Vagina (tissue), 2 donors: ENCODE results near the gene TPSB2. TPM values are rescaled to one million over a fixed set of nuclear protein-coding genes. Genes with fewer than 3 reads are reported as not detected.

Source experiments
- DNase-seq, 2 donors: peaks; one replicate each; pipeline ENCODE4 v3.0.0-alpha.2; 2017; ENCODE audit errors: extremely low spot score in 2 of 2
- H3K27ac ChIP-seq: fragments of 200-600 bp; sonication (generic); one replicate; pipeline ENCODE4 v1.5.1; 2019
- H3K27me3 ChIP-seq: fragments of 200-600 bp; sonication (generic); one replicate; pipeline ENCODE4 v1.5.1; 2019
- H3K36me3 ChIP-seq, 2 donors: fragments of 200-600 bp; sonication (generic); one replicate each; pipeline ENCODE4 v1.5.1; 2017 to 2019
- H3K4me1 ChIP-seq: fragments of 200-600 bp; sonication (generic); one replicate; pipeline ENCODE4 v1.5.1; 2019
- H3K4me3 ChIP-seq, 2 donors: fragments of 200-600 bp; sonication (generic); 1 replicate in 1 of 2; 2 replicates in 1 of 2; pipeline ENCODE4 v1.5.1; 2016 to 2019
- H3K9me3 ChIP-seq: fragments of 200-600 bp; sonication (generic); one replicate; pipeline ENCODE4 v1.5.1; 2019
- POLR2A ChIP-seq, 2 donors: fragments of 450-650 bp; IDR thresholded peaks; one replicate each; pipeline ENCODE4 v1.6.1; 2017; ENCODE audit warnings: antibody characterized with exemption in 2 of 2, mild to moderate bottlenecking in 2 of 2, moderate library complexity in 2 of 2
- POLR2AphosphoS5 ChIP-seq, 2 donors: sonication (generic); formaldehyde crosslinking; IDR thresholded peaks; one replicate each; pipeline ENCODE4 v1.9.0; 2017; ENCODE audit warnings: antibody characterized with exemption in 2 of 2, mild to moderate bottlenecking in 2 of 2, low read depth in 1 of 2; ENCODE audit not compliant: insufficient read depth in 1 of 2
- intact Hi-C: fragments of 100-400 bp; cut with DNase I; formaldehyde crosslinking; loops from one replicate; pipeline ENCODE4 v1.15.1; 2023
- total RNA-seq: library from RNA; depleted of rRNA; stranded (reverse); fragments of >200 nt; gene quantifications from one replicate; pipeline ENCODE4 v1.2.3, GENCODE V29; 2016
- TF ChIP-seq, protein P1 (sequence below), 3 experiments: fragments of 450-650 bp in 2 of 3; fragments of 200-600 bp in 1 of 3; sonication (generic) in 1 of 3; IDR thresholded peaks; one replicate each; pipeline ENCODE4 v1.5.1; 2017 to 2019; ENCODE audit warnings: antibody characterized with exemption in 3 of 3, mild to moderate bottlenecking in 2 of 3, moderate library complexity in 2 of 3

TPSB2 gene
- total RNA-seq, 1 donor from 2014 or later: 59.7 TPM

DNA sequence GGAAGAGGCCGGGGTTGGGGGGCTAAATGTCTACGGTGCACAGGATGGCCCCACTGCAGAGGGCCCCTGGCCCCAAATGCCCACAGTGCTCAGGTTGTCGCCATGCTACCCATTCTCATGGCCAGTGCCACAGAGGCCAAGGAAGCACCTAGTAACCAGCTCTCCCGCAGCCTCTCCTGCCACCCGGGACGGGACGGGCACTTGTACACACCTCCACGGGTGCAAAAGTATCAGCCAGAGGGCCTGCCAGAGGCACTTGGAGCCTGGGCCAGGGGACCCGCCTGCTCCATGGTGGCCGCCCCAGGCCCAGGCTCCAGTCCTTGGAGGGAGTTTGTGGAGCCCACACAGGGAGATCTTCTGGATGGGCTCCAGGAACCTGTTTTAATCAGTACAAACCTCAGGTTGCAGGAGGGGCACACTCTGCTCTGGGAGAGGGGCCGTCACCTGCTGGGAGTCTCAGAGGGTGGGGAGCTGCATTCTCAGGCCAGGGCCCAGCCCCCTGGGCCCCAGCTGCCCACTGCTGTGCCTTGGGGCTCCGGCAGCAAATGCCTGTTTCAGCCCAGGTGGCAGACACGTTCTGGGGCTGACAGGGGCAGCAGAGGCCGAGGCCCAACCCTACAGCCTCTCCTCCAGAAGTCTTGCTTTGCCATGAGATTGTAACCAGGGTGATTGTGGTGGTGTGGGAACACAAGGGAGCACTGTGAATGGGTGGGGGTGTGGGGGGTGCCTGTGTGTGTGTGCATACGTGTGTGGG, 33.8 kb upstream of the TPSB2 start:
- no peak overlapping the region for H3K27ac ChIP-seq
- intact Hi-C loops: no loop called here
- H3K27me3 ChIP-seq: peaks cover 7% of the 10 kb centered on the region
- H3K4me1 ChIP-seq: peaks cover 7% of the 10 kb centered on the region
- H3K9me3 ChIP-seq: no peaks in the 10 kb centered on the region
- TF ChIP-seq, protein P1, sequence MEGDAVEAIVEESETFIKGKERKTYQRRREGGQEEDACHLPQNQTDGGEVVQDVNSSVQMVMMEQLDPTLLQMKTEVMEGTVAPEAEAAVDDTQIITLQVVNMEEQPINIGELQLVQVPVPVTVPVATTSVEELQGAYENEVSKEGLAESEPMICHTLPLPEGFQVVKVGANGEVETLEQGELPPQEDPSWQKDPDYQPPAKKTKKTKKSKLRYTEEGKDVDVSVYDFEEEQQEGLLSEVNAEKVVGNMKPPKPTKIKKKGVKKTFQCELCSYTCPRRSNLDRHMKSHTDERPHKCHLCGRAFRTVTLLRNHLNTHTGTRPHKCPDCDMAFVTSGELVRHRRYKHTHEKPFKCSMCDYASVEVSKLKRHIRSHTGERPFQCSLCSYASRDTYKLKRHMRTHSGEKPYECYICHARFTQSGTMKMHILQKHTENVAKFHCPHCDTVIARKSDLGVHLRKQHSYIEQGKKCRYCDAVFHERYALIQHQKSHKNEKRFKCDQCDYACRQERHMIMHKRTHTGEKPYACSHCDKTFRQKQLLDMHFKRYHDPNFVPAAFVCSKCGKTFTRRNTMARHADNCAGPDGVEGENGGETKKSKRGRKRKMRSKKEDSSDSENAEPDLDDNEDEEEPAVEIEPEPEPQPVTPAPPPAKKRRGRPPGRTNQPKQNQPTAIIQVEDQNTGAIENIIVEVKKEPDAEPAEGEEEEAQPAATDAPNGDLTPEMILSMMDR (IDR thresholded peaks at IDR 0.05): no peak
- TF ChIP-seq POLR2AphosphoS5 (IDR thresholded peaks at IDR 0.05; ENCODE audit: insufficient read depth in 1 of 2, low read depth in 1 of 2) (no peak), POLR2A (IDR thresholded peaks at IDR 0.05) (no peak)
- H3K36me3 ChIP-seq: no peaks in the 10 kb centered on the region
- no peak overlapping the region for H3K4me3 ChIP-seq
- no peak for DNase-seq

DNA sequence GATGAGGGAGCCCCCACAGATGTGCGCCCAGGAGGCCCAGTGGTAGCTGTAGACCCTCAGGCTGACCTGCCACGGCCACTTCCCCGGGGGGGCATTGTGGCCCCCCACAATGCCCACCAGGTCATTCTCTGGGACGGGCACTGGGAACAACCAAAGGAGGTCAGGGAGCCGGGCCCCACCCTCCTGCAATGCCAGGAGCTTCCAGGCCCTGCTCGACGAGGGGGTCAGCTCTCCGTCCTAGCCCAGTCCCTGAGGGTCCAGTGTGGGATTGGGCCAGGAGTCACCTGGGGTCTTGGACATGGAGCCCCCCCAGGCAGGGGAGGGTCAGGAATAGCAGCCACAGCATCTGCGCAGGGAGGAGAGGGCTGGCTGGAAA, 32.9 kb upstream of the TPSB2 start:
- intact Hi-C loops: no loop called here
- peaks cover 7% of the 10 kb centered on the region for H3K4me1 ChIP-seq
- no peak overlapping the region for H3K4me3 ChIP-seq
- no peak overlapping the region for H3K27ac ChIP-seq
- peaks cover 8% of the 10 kb centered on the region for H3K27me3 ChIP-seq
- TF ChIP-seq, protein P1 (IDR thresholded peaks at IDR 0.05): no peak
- TF ChIP-seq POLR2A (IDR thresholded peaks at IDR 0.05) (no peak), POLR2AphosphoS5 (IDR thresholded peaks at IDR 0.05; ENCODE audit: insufficient read depth in 1 of 2, low read depth in 1 of 2) (no peak)
- H3K9me3 ChIP-seq: no peaks in the 10 kb centered on the region
- DNase-seq: no peak
- H3K36me3 ChIP-seq: no peaks in the 10 kb centered on the region

DNA sequence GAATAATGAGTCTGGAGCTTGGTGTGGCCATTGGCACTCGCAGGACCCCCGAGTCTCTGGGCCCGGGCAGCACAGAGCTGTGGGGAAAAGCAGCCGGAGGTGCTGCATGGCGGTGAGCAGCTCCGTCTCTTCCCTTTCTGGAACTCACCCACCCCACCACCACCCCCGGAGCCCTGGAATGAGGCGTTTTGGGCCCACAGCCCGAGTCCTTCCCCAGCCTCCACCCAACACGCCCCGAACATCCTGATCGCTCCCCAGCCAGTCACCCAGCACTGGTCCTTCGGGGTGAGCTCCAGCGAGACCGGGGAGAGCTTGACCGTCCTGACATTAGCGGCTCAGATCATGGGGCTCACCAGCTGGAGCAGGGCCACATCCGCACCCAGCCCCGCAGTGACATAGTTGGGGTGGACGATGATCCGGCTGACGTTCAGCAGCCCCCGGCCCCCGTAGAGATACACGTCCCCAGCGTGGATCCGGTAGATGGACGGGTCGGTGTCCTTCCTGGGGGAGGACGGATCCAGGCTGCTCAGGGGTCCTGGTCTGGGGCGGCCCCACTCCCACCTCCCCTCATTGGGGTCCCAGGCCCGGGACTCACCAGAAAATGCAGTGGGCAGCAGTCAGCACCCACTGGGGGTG, 32.3 kb upstream of the TPSB2 start:
- intact Hi-C loops: no loop called here
- H3K36me3 ChIP-seq: no peaks in the 10 kb centered on the region
- DNase-seq: no peak
- H3K4me3 ChIP-seq: no peak overlapping the region
- H3K27me3 ChIP-seq: peaks cover 8% of the 10 kb centered on the region
- no peak overlapping the region for H3K27ac ChIP-seq
- TF ChIP-seq, protein P1 (IDR thresholded peaks at IDR 0.05): no peak
- no peak for TF ChIP-seq POLR2A (IDR thresholded peaks at IDR 0.05)
- no peak for TF ChIP-seq POLR2AphosphoS5 (IDR thresholded peaks at IDR 0.05; ENCODE audit: insufficient read depth in 1 of 2, low read depth in 1 of 2)
- peaks cover 7% of the 10 kb centered on the region for H3K4me1 ChIP-seq
- H3K9me3 ChIP-seq: no peaks in the 10 kb centered on the region

DNA sequence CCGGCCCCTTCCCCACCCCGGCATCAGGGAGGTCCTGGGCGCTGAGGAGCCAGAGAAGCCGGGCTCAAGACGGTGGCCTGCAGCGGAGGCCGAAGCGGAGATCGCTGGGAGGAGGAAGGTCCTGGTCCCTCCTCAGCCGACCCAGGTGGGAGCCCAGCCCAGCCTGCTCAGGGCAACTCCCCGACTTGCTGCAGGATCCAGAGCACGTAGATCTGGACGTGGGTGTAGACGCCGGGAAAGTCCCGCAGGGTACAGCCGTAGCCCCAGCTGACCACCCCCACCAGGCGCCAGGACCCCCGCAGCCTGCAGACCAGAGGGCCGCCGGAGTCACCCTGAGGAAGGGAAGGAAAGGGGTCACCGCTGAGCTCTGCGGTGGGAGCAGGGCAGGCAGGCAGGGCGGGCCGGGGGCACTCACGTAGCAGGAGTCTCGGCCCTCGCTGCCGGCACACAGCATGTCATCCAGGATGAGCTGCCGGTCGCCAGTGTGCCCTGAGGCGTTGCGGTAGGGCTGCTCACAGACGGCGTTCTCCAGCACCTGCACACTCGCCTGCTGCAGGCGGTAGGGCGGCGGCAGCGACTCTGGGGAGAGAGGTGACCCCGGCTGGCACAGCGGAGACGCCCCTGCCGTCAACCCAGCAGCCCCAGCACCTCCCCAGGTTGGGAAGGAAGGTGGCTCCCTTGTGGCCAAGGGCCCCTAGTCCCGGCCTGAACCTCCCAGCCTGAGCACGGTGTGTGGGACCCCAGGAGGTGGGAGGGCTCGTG, 31.3 kb upstream of the TPSB2 start:
- TF ChIP-seq POLR2A (IDR thresholded peaks at IDR 0.05): no peak
- TF ChIP-seq POLR2AphosphoS5 (IDR thresholded peaks at IDR 0.05; ENCODE audit: insufficient read depth in 1 of 2, low read depth in 1 of 2): no peak
- TF ChIP-seq, protein P1 (IDR thresholded peaks at IDR 0.05): no peak
- H3K27ac ChIP-seq: no peak overlapping the region
- no peak overlapping the region for H3K4me3 ChIP-seq
- no peak for DNase-seq
- H3K4me1 ChIP-seq: peaks cover 7% of the 10 kb centered on the region
- intact Hi-C loops: no loop called here
- no peaks in the 10 kb centered on the region for H3K9me3 ChIP-seq
- H3K36me3 ChIP-seq: no peaks in the 10 kb centered on the region
- peaks cover 8% of the 10 kb centered on the region for H3K27me3 ChIP-seq
